Psoas muscle (tissue), 8 donors: Measurements from ENCODE around the gene CHCHD5. TPM values are rescaled to one million over a fixed set of nuclear protein-coding genes. Genes with fewer than 3 reads are reported as not detected.

Source experiments
- ATAC-seq, 4 donors: fragments of 200-7000 bp; cut with Tn5 transposase; one replicate each; pipeline ENCODE4 v1.9.1; 2020; ENCODE audit warnings: moderate library complexity in 3 of 4, mild to moderate bottlenecking in 2 of 4
- DNase-seq, 2 donors: peaks; one replicate each; pipeline ENCODE4 v3.0.0-alpha.2; 2020
- H3K27ac ChIP-seq: fragments of 200-600 bp; one replicate; pipeline ENCODE4 v1.8.0; 2022
- H3K27me3 ChIP-seq, 3 donors: fragments of 200-600 bp in 1 of 3; one replicate each; pipeline versions ENCODE4 v1.6.1 to v1.8.0; 2013 to 2022; ENCODE audit warnings: low read length in 2 of 3, mild to moderate bottlenecking in 2 of 3, moderate library complexity in 1 of 3; ENCODE audit not compliant: insufficient read depth in 3 of 3
- H3K36me3 ChIP-seq, 2 donors: fragments of 200-600 bp in 1 of 2; one replicate each; pipeline versions ENCODE4 v1.6.1 to v1.8.0; 2013 to 2022; ENCODE audit warnings: low read depth in 1 of 2, mild to moderate bottlenecking in 1 of 2, moderate library complexity in 1 of 2; ENCODE audit not compliant: insufficient read depth in 1 of 2
- H3K4me1 ChIP-seq: fragments of 200-600 bp; one replicate; pipeline ENCODE4 v1.8.0; 2022
- H3K4me3 ChIP-seq: fragments of 200-600 bp; one replicate; pipeline ENCODE4 v1.8.0; 2022; ENCODE audit warnings: mild to moderate bottlenecking
- H3K9me3 ChIP-seq: fragments of 200-600 bp; one replicate; pipeline ENCODE4 v1.8.0; 2022
- CTCF ChIP-seq: fragments of 200-600 bp; IDR thresholded peaks from one replicate; pipeline ENCODE4 v1.8.0; 2022; ENCODE audit warnings: antibody characterized with exemption
- WGBS, 3 donors: extraction: QIAGEN DNeasy Blood & Tissue Kit; methylation state at CpG; one replicate each; pipeline versions ENCODE4 v1.1.6 to v1.1.7; 2013; 5-methylcytosine and 5-hydroxymethylcytosine counted together
- intact Hi-C, 2 donors: fragments of 100-400 bp; cut with DNase I; formaldehyde crosslinking; loops; one replicate each; pipeline versions ENCODE4 v1.11.0 to v1.14.2; 2022
- polyA plus RNA-seq, 3 donors: library from polyadenylated mRNA; stranded (reverse); fragments of 200-250 nt; gene quantifications; one replicate each; pipeline ENCODE4 v1.2.3, GENCODE V29; 2013
- total RNA-seq, 4 donors: library from RNA; stranded (reverse); fragmentation: NEBNext Ultra II Directional in 2 of 4; extraction: Animal tissue kit (Norgen Biotek cat#: 25700) in 2 of 4; gene quantifications; one replicate each; pipeline versions ENCODE4 v1.2.1 to v1.2.4, GENCODE V29; 2021 to 2023
- donor health status: healthy with polysubstance abuse.
- donor health status: DM: no; HTN: no; CAD: no; lungs with moderate emphysema.
- donor health status: Bipolar disorder and iron deficiency.
- donor health status: healthy.
- donor health status: DM: yes; HTN: yes; CAD: no.
- donor health status: DM: no; HTN: no; CAD: no.
- donor health status: DM: no; HTN: no; CAD: no.
- donor health status: DM: yes; HTN: yes; CAD: no.

Gene CHCHD5
- total and polyA plus RNA-seq, 7 donors, result 28.3 to 47.8 (median 31.0) TPM

GRCh38 chr2:112601754-112602153, 17.3 kb downstream of the CHCHD5 start:
- TF ChIP-seq CTCF, result no peak
- ATAC-seq (no peak), DNase-seq (no peak)
- Histone ChIP-seq H3K27me3 (no peaks in the 10 kb centered on the region), H3K27ac (no peak overlapping the region), H3K4me1 (peaks cover 7% of the 10 kb centered on the region), H3K9me3 (no peaks in the 10 kb centered on the region), H3K36me3 (no peaks in the 10 kb centered on the region), H3K4me3 (no peak overlapping the region)
- 81 to 88% (median 87%) methylated on average over 3 of the region's 3 CpGs for WGBS, 3 donors
- intact Hi-C loops, result loop anchor here (5.0 to 10.0 kb wide), 4 partner anchors 46 to 353 kb away; partner anchors contain the start of gene SLC20A1 (in 1 of the 2)

- TF ChIP-seq CTCF, result no peak
- ATAC-seq, result no peak
- WGBS, 3 donors, result 95 to 98% (median 96%) methylated on average over 3 of the region's 3 CpGs
- Histone ChIP-seq H3K4me1 (peaks cover 7% of the 10 kb centered on the region), H3K27me3 (no peaks in the 10 kb centered on the region), H3K9me3 (no peaks in the 10 kb centered on the region), H3K27ac (no peak overlapping the region), H3K36me3 (no peaks in the 10 kb centered on the region), H3K4me3 (no peak overlapping the region)
- no peak for DNase-seq
- intact Hi-C loops, result loop anchor here (5.0 to 10.0 kb wide), 4 partner anchors 44 to 352 kb away; partner anchors contain the start of gene SLC20A1 (in 1 of the 2)
Measured at GRCh38 chr2:112602917-112603316, 18.5 kb downstream of the CHCHD5 start.

GRCh38 chr2:112603731-112604130, 19.3 kb downstream of the CHCHD5 start:
- DNase-seq, result no peak
- no peak for ATAC-seq
- TF ChIP-seq CTCF, result no peak
- 45 to 65% (median 50%) methylated on average over 2 of the region's 2 CpGs for WGBS, 3 donors
- Histone ChIP-seq H3K27me3 (no peaks in the 10 kb centered on the region), H3K9me3 (no peaks in the 10 kb centered on the region), H3K27ac (no peak overlapping the region), H3K36me3 (no peaks in the 10 kb centered on the region), H3K4me1 (peaks cover 7% of the 10 kb centered on the region), H3K4me3 (no peak overlapping the region)
- intact Hi-C loops, result loop anchor here (5.0 to 10.0 kb wide), 4 partner anchors 44 to 351 kb away; partner anchors contain the start of gene SLC20A1 (in 1 of the 2)

GRCh38 chr2:112604952-112605351, 20.5 kb downstream of the CHCHD5 start:
- no peak for TF ChIP-seq CTCF
- Histone ChIP-seq H3K27ac (no peak overlapping the region), H3K36me3 (no peaks in the 10 kb centered on the region), H3K4me1 (peaks cover 7% of the 10 kb centered on the region), H3K9me3 (no peaks in the 10 kb centered on the region), H3K4me3 (no peak overlapping the region), H3K27me3 (no peaks in the 10 kb centered on the region)
- 71 to 91% (median 81%) methylated on average over 4 of the region's 4 CpGs for WGBS, 3 donors
- intact Hi-C loops, result loop anchor here (5.0 to 10.0 kb wide), 4 partner anchors 42 to 350 kb away; partner anchors contain the start of gene SLC20A1 (in 1 of the 2)
- DNase-seq, result no peak
- ATAC-seq, result no peak

- WGBS, 3 donors, result 78 to 93% (median 79%) methylated on average over 5 of the region's 5 CpGs
- ATAC-seq (no peak), DNase-seq (no peak)
- no peak overlapping the region for H3K27ac ChIP-seq
- H3K36me3 ChIP-seq, result no peaks in the 10 kb centered on the region
- H3K9me3 ChIP-seq, result no peaks in the 10 kb centered on the region
- intact Hi-C loops, result loop anchor here in 1 of 2 donors (10.0 kb wide), 1 partner anchor 349 kb away; no protein-coding TSS in a partner anchor
- H3K4me1 ChIP-seq, result no peaks in the 10 kb centered on the region
- TF ChIP-seq CTCF, result no peak
- H3K27me3 ChIP-seq, result no peaks in the 10 kb centered on the region
- H3K4me3 ChIP-seq, result no peak overlapping the region
Measured at GRCh38 chr2:112605926-112606325, 21.5 kb downstream of the CHCHD5 start.
